Astrocyte of the spinal cord (primary cell): ENCODE results near the gene MSGN1.

ENCODE experiments used
- DNase-seq: peaks from one replicate; pipeline ENCODE4 v3.0.0; 2011; ENCODE audit warnings: low read depth, low spot score
- H3K4me3 ChIP-seq: 2 replicates; pipeline ENCODE4 v1.5.1; 2011; ENCODE audit warnings: low read depth, mild to moderate bottlenecking, low read length, moderate library complexity
- CTCF ChIP-seq: IDR thresholded peaks from 2 replicates; pipeline ENCODE4 v1.5.1; 2012; ENCODE audit warnings: low read depth, mild to moderate bottlenecking, low read length, inconsistent platforms
- in situ Hi-C: cut with HindIII; loops from 2 replicates; pipeline ENCODE4 v1.10.0; 2017; ENCODE audit warnings: low sequenced_read_pairs

The MSGN1 gene

GRCh38 chr2:17793803-17794354 is 22.4 kb upstream of the MSGN1 start:
- in situ Hi-C loops = no loop called here
- no peak overlapping the region for H3K4me3 ChIP-seq
- DNase-seq = no peak
- TF ChIP-seq CTCF = no peak

GRCh38 chr2:17795309-17795708 is 21.0 kb upstream of the MSGN1 start:
- H3K4me3 ChIP-seq = no peak overlapping the region
- no peak for DNase-seq
- TF ChIP-seq CTCF = no peak
- in situ Hi-C loops = no loop called here

DNA sequence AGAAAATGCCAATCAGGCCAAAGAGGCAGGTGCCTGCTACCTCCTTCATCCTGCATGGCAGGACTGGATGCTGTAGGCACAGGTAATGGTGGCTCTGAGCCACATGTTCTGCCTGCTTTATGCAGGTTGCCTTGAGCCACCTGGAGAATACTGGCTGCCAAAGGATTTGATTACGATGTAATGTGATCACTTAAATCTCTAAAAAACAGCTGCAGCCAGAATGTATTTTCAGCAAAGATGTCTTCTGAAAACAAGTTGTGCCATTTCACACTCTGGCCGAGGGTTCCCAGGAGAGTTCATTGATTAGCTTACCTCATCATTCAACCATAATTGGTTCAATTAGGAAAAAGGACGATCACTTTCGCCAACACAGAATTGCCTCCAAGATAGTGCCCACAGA is 17.9 kb upstream of the MSGN1 start:
- no peak for TF ChIP-seq CTCF
- DNase-seq = no peak
- in situ Hi-C loops = no loop called here

DNA sequence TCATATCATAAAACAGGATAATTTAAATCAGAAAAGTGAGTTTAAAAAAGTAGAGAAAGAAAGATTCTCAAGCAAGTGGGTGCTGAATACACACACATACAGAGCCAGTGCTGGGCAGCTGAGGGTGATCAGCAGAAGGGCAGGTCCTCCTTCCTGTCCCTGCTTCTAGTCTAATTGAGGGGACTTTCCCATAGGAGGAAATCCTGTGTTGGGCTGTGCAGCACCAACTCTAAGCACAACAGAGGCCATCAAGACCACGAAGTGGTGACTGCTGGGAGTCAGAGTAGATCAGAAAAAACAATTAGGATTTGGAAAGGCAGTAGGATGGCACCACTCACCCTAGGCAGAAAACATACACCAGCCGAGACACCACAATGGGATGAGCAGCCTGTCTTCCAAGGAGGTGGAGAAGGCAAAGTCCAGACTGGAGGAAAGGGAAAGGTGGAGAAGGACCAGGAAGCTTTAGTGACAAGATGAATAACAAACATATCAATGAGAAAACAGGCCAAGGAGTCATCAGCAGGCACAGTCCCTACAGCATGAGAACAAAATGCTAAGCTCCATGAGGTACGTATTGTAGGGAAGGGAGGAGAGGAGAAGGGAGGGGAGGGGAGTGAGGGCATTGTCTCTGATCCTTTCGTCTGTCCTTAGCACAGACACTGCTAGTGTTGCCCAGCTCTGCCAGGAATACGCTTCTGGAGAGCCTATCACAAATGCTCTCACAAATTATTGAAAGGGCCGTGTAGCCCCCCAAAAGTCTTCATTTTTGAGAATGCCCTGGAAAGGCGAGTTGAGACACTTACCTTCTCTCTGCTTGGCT is 16.7 kb upstream of the MSGN1 start:
- in situ Hi-C loops = no loop called here
- TF ChIP-seq CTCF = no peak
- no peak overlapping the region for H3K4me3 ChIP-seq
- DNase-seq = no peak

More for the DNA sequence above, 17.9 kb upstream of the MSGN1 start:
- H3K4me3 ChIP-seq = no peak overlapping the region

- DNase-seq = peak; percentile 44
These were observed 16.0 kb upstream of the MSGN1 start for GRCh38 chr2:17800219-17800618.

More at GRCh38 chr2:17800219-17800618, 16.0 kb upstream of the MSGN1 start:
- no peak for TF ChIP-seq CTCF
- in situ Hi-C loops = no loop called here
- no peak overlapping the region for H3K4me3 ChIP-seq
